GM12878 (cell line): Measurements from ENCODE around the gene SQSTM1. TPM values are rescaled to one million over a fixed set of nuclear protein-coding genes. Genes with fewer than 3 reads are reported as not detected.
A peak's percentile ranks its signal among the peaks of the same experiment; 100 is the strongest.

ENCODE experiments used
- ATF2 ChIP-seq: IDR thresholded peaks from 2 replicates; pipeline ENCODE4 v1.6.1; 2012; ENCODE audit warnings: low read length, inconsistent platforms
- BCL11A ChIP-seq: IDR thresholded peaks from 2 replicates; pipeline ENCODE4 v1.6.1; 2011; ENCODE audit warnings: low read depth, low read length
- CHD1 ChIP-seq: IDR thresholded peaks from 2 replicates; pipeline ENCODE4 v1.6.1; 2012; ENCODE audit warnings: low read depth, low read length, improper control_type of control experiment
- DPF2 ChIP-seq: fragments of 450-650 bp; IDR thresholded peaks from 2 replicates; pipeline ENCODE4 v1.6.1; 2017; ENCODE audit warnings: mild to moderate bottlenecking
- EGR1 ChIP-seq, 2 experiments: IDR thresholded peaks; 1 replicate in 1 of 2; 2 replicates in 1 of 2; pipeline ENCODE4 v1.6.1; 2011 to 2012; ENCODE audit warnings: low read depth in 2 of 2, low read length in 2 of 2, borderline replicate concordance in 1 of 2, mild to moderate bottlenecking in 1 of 2, moderate library complexity in 1 of 2
- GABPA ChIP-seq: IDR thresholded peaks from 2 replicates; pipeline ENCODE4 v1.6.1; 2014; ENCODE audit warnings: antibody characterized with exemption, low read depth, mild to moderate bottlenecking, inconsistent platforms
- HCFC1 ChIP-seq: fragments of 150-350 bp; IDR thresholded peaks from 2 replicates; pipeline ENCODE4 v1.6.1; 2014; ENCODE audit warnings: low read length
- JUNB ChIP-seq: IDR thresholded peaks from 2 replicates; pipeline ENCODE4 v1.6.1; 2016; ENCODE audit warnings: antibody characterized with exemption, mild to moderate bottlenecking
- JUND ChIP-seq: IDR thresholded peaks from 2 replicates; pipeline ENCODE4 v1.6.1; 2012; ENCODE audit warnings: low read depth, mild to moderate bottlenecking, low read length, improper control_type of control experiment, moderate library complexity
- NFIC ChIP-seq: IDR thresholded peaks from 2 replicates; pipeline ENCODE4 v1.6.1; 2012; ENCODE audit warnings: low read depth, mild to moderate bottlenecking, inconsistent platforms, low read length, moderate library complexity
- NKRF ChIP-seq: fragments of 450-650 bp; conservative IDR thresholded peaks from 2 replicates; pipeline ENCODE4 v1.6.1; 2017; ENCODE audit warnings: mild to moderate bottlenecking, moderate library complexity
- PAX8 ChIP-seq: fragments of 450-650 bp; IDR thresholded peaks from 2 replicates; pipeline ENCODE4 v1.6.1; 2017; ENCODE audit warnings: mild to moderate bottlenecking, moderate library complexity
- POLR2A ChIP-seq: IDR thresholded peaks from 2 replicates; pipeline ENCODE4 v1.6.1; 2011; ENCODE audit warnings: low read depth, mild to moderate bottlenecking, low read length
- RAD21 ChIP-seq: IDR thresholded peaks from 2 replicates; pipeline ENCODE4 v1.6.1; 2011; ENCODE audit warnings: mild to moderate bottlenecking, low read depth, low read length, moderate library complexity; ENCODE audit not compliant: insufficient read depth
- RFX5 ChIP-seq: IDR thresholded peaks from 2 replicates; pipeline ENCODE4 v1.6.1; 2011; ENCODE audit warnings: low read depth, low read length, improper control_type of control experiment
- SMAD1 ChIP-seq: fragments of 450-650 bp; IDR thresholded peaks from 2 replicates; pipeline ENCODE4 v1.6.1; 2018; ENCODE audit warnings: mild to moderate bottlenecking, low read depth; ENCODE audit not compliant: partially characterized antibody
- SMC3 ChIP-seq: IDR thresholded peaks from 2 replicates; pipeline ENCODE4 v1.6.1; 2011; ENCODE audit warnings: low read length, improper control_type of control experiment, borderline replicate concordance
- STAT3 ChIP-seq: IDR thresholded peaks from 2 replicates; pipeline ENCODE4 v1.6.1; 2011; ENCODE audit warnings: low read depth, low read length, improper control_type of control experiment
- SUPT20H ChIP-seq: IDR thresholded peaks from 2 replicates; pipeline ENCODE4 v1.6.1; 2011; ENCODE audit warnings: low read depth, mild to moderate bottlenecking, low read length, moderate library complexity, borderline replicate concordance; ENCODE audit not compliant: control insufficient read depth
- TAF1 ChIP-seq: IDR thresholded peaks from 2 replicates; pipeline ENCODE4 v1.6.1; 2011; ENCODE audit warnings: mild to moderate bottlenecking, low read depth, low read length, borderline replicate concordance
- ZNF217 ChIP-seq: fragments of 450-650 bp; IDR thresholded peaks from 2 replicates; pipeline ENCODE4 v1.6.1; 2017; ENCODE audit warnings: antibody characterized with exemption, mild to moderate bottlenecking
- ZZZ3 ChIP-seq: IDR thresholded peaks from 2 replicates; pipeline ENCODE4 v1.6.1; 2011; ENCODE audit warnings: low read depth; ENCODE audit not compliant: control insufficient read depth, insufficient read length
- polyA plus RNA-seq, 11 experiments: library from polyadenylated mRNA; depleted of rRNA in 4 of 11; unstranded in 6 of 11; stranded (reverse) in 5 of 11; fragments of >200 nt; fragmentation: Nextera tagmentation in 4 of 11; fragmentation: Illumina TruSeq in 1 of 11; extraction: Ambion mirVana in 4 of 11; extraction: Trizol in 1 of 11; gene quantifications; 1 replicate in 1 of 11; 2 replicates in 10 of 11; pipeline versions ENCODE4 v1.2.1 to v1.2.3, GENCODE V29; 2011 to 2016; ENCODE audit warnings: inconsistent platforms in 2 of 11, missing spikeins in 2 of 11, low read depth in 1 of 11
- total RNA-seq, 4 experiments: library from RNA; depleted of rRNA in 3 of 4; stranded (reverse); fragments of >200 nt in 3 of 4; fragmentation: Illumina TruSeq in 1 of 4; extraction: Trizol in 1 of 4; gene quantifications; 2 replicates each; pipeline versions ENCODE4 v1.2.1 to v1.2.3, GENCODE V29; 2013 to 2021
- TF ChIP-seq, protein P1 (sequence below): fragments of 450-650 bp; IDR thresholded peaks from 2 replicates; pipeline ENCODE4 v1.6.1; 2016; ENCODE audit warnings: mild to moderate bottlenecking, moderate library complexity, borderline replicate concordance

The SQSTM1 gene
- total and polyA plus RNA-seq, 10 of the 15 experiments (the other 5 are each of a cell fraction or from before 2014, with no cell fraction given) = 6.3 to 138 (median 62.1) TPM

- TF ChIP-seq, protein P1, sequence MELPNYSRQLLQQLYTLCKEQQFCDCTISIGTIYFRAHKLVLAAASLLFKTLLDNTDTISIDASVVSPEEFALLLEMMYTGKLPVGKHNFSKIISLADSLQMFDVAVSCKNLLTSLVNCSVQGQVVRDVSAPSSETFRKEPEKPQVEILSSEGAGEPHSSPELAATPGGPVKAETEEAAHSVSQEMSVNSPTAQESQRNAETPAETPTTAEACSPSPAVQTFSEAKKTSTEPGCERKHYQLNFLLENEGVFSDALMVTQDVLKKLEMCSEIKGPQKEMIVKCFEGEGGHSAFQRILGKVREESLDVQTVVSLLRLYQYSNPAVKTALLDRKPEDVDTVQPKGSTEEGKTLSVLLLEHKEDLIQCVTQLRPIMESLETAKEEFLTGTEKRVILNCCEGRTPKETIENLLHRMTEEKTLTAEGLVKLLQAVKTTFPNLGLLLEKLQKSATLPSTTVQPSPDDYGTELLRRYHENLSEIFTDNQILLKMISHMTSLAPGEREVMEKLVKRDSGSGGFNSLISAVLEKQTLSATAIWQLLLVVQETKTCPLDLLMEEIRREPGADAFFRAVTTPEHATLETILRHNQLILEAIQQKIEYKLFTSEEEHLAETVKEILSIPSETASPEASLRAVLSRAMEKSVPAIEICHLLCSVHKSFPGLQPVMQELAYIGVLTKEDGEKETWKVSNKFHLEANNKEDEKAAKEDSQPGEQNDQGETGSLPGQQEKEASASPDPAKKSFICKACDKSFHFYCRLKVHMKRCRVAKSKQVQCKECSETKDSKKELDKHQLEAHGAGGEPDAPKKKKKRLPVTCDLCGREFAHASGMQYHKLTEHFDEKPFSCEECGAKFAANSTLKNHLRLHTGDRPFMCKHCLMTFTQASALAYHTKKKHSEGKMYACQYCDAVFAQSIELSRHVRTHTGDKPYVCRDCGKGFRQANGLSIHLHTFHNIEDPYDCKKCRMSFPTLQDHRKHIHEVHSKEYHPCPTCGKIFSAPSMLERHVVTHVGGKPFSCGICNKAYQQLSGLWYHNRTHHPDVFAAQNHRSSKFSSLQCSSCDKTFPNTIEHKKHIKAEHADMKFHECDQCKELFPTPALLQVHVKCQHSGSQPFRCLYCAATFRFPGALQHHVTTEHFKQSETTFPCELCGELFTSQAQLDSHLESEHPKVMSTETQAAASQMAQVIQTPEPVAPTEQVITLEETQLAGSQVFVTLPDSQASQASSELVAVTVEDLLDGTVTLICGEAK = peak; percentile 62; the same call in 1 of the 2 replicates
- TF ChIP-seq NKRF (peak; percentile 94), ZZZ3 (no peak), NFIC (no peak), DPF2 (peak; percentile 53; the same call in 1 of the 2 replicates), POLR2A (peak; percentile 83), ZNF217 (no peak), TAF1 (peak; percentile 28; the same call in 1 of the 2 replicates), HCFC1 (peak; percentile 48; the same call in 1 of the 2 replicates), SMC3 (peak; percentile 9; the same call in 1 of the 2 replicates), EGR1 (IDR thresholded peaks at IDR 0.05; ENCODE audit: borderline replicate concordance in 1 of 2, low read depth in 2 of 2, low read length in 2 of 2) (peak in 1 of 2 experiments; percentile 62; a peak in 1 of 3 replicates), RFX5 (no peak), SMAD1 (no peak), SUPT20H (no peak), JUNB (no peak), GABPA (no peak), JUND (no peak), BCL11A (0 out of 2 replicates have a peak, but pooled peaks have one; percentile 19), ATF2 (no peak), STAT3 (no peak), RAD21 (peak; percentile 27; the same call in 1 of the 2 replicates), PAX8 (no peak), CHD1 (0 out of 2 replicates have a peak, but pooled peaks have one; percentile 61)
Observed at GRCh38 chr5:179858586-179859427, 38.1 kb downstream of the SQSTM1 start, which contains the start of gene MRNIP (continued).
